ENCODE results near the gene CCDC137.

CCDC137 gene

GRCh38 chr17:81683584-81684441 is 17.3 kb downstream of the CCDC137 start, which contains the start of the genes ARL16 and HGS:
ARL16 (minus strand) TSS chr17:81683797; CDS start chr17:81683753, 44 bp downstream.
HGS (plus strand) TSS chr17:81684011; CDS start chr17:81684067, 56 bp downstream.
- DNase-seq, result peak; percentile 98

- DNase-seq, result no peak
Measured at GRCh38 chr17:81684442-81684911, 17.9 kb downstream of the CCDC137 start.

- DNase-seq, result no peak
Measured at GRCh38 chr17:81685108-81685507, 18.6 kb downstream of the CCDC137 start.

- DNase-seq, result no peak
Measured at GRCh38 chr17:81686614-81687013, 20.1 kb downstream of the CCDC137 start.

GRCh38 chr17:81687770-81688541 is 21.4 kb downstream of the CCDC137 start:
- DNase-seq, result no peak

- no peak for DNase-seq
Measured at GRCh38 chr17:81688616-81689015, 22.1 kb downstream of the CCDC137 start.

GRCh38 chr17:81690066-81690465 is 23.5 kb downstream of the CCDC137 start:
- no peak for DNase-seq

- DNase-seq, result no peak
Measured at GRCh38 chr17:81690549-81690948, 24.0 kb downstream of the CCDC137 start.

GRCh38 chr17:81691196-81691595 is 24.7 kb downstream of the CCDC137 start:
- DNase-seq, result no peak

GRCh38 chr17:81691608-81692007 is 25.1 kb downstream of the CCDC137 start:
- DNase-seq, result no peak

- DNase-seq, result no peak
Measured at GRCh38 chr17:81693509-81694210, 27.1 kb downstream of the CCDC137 start.

GRCh38 chr17:81694810-81695209 is 28.3 kb downstream of the CCDC137 start:
- no peak for DNase-seq

GRCh38 chr17:81695211-81695610 is 28.7 kb downstream of the CCDC137 start:
- DNase-seq, result no peak

GRCh38 chr17:81695801-81696200 is 29.3 kb downstream of the CCDC137 start:
- no peak for DNase-seq

- DNase-seq, result no peak
Measured at GRCh38 chr17:81696218-81696941, 29.8 kb downstream of the CCDC137 start.

- DNase-seq, result no peak
Measured at GRCh38 chr17:81697261-81698044, 30.9 kb downstream of the CCDC137 start.

GRCh38 chr17:81700353-81701287 is 34.1 kb downstream of the CCDC137 start:
- DNase-seq, result no peak

GRCh38 chr17:81701288-81702071 is 34.9 kb downstream of the CCDC137 start:
- no peak for DNase-seq

GRCh38 chr17:81702934-81703746 is 36.6 kb downstream of the CCDC137 start, which contains the start of gene MRPL12:
MRPL12 (plus strand) TSS chr17:81703367; CDS start chr17:81703502, 135 bp downstream.
- DNase-seq, result peak; percentile 86

Measured in DMS153 (cell line).